ENCODE data around the gene ATF6B.
"Not testable (repeated sequence)": the region's sequence is repeated elsewhere in the genome, so short reads cannot be mapped to it uniquely, and the experiment has no call there.

Gene ATF6B

GRCh38 chr6:32108727-32109113 is 19.3 kb downstream of the ATF6B start:
- no peak for DNase-seq (ENCODE audit: low read depth)
- no peak overlapping the region for H3K4me3 ChIP-seq (ENCODE audit: low read depth, low read length)
- TF ChIP-seq POLR2A (IDR thresholded peaks at IDR 0.05; ENCODE audit: extremely low read depth, insufficient read length): no peak

DNA sequence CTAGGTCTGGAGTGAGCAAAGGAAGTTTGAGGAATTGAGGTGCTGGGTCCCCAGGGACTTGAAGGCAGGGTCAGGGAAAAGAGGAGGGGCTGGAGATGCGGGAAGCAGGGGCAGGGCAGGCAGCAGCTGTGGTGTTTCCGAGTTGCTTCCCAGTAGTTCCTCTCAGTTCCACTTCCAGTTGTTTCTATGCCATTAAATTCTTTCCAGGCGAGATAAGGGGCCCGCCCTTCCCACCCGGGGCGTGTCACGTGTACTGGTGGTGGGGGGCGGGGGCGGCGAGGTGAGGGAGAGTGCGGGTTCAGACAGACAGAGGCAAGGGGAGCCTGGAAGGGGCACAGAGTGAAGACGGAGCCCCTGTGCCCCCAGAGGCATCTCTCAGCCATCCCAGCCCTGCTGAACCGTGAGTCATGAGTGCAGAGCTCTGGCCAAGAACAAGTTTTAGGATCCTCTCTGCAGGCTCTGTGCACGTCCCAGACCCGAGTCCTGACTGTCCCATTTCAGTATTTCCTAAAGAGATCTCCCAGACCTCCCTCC is 19.9 kb downstream of the ATF6B start:
- no peak overlapping the region for H3K4me3 ChIP-seq (ENCODE audit: low read depth, low read length)
- TF ChIP-seq, protein P1, sequence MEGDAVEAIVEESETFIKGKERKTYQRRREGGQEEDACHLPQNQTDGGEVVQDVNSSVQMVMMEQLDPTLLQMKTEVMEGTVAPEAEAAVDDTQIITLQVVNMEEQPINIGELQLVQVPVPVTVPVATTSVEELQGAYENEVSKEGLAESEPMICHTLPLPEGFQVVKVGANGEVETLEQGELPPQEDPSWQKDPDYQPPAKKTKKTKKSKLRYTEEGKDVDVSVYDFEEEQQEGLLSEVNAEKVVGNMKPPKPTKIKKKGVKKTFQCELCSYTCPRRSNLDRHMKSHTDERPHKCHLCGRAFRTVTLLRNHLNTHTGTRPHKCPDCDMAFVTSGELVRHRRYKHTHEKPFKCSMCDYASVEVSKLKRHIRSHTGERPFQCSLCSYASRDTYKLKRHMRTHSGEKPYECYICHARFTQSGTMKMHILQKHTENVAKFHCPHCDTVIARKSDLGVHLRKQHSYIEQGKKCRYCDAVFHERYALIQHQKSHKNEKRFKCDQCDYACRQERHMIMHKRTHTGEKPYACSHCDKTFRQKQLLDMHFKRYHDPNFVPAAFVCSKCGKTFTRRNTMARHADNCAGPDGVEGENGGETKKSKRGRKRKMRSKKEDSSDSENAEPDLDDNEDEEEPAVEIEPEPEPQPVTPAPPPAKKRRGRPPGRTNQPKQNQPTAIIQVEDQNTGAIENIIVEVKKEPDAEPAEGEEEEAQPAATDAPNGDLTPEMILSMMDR (IDR thresholded peaks at IDR 0.05; ENCODE audit: low read depth, low read length): no peak
- TF ChIP-seq, protein P2, sequence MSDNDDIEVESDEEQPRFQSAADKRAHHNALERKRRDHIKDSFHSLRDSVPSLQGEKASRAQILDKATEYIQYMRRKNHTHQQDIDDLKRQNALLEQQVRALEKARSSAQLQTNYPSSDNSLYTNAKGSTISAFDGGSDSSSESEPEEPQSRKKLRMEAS (IDR thresholded peaks at IDR 0.05; ENCODE audit: low read depth, low read length): no peak
- TF ChIP-seq POLR2A (IDR thresholded peaks at IDR 0.05; ENCODE audit: extremely low read depth, insufficient read length): no peak
- no peak for TF ChIP-seq MYC (IDR thresholded peaks at IDR 0.05; ENCODE audit: low read depth, low read length)
- DNase-seq (ENCODE audit: low read depth): no peak

GRCh38 chr6:32107406-32107805 is 20.6 kb downstream of the ATF6B start:
- DNase-seq (ENCODE audit: low read depth): no peak
- TF ChIP-seq, protein P1 (IDR thresholded peaks at IDR 0.05; ENCODE audit: low read depth, low read length): no peak
- TF ChIP-seq POLR2A (IDR thresholded peaks at IDR 0.05; ENCODE audit: extremely low read depth, insufficient read length): no peak
- no peak for TF ChIP-seq MYC (IDR thresholded peaks at IDR 0.05; ENCODE audit: low read depth, low read length)
- TF ChIP-seq, protein P2 (IDR thresholded peaks at IDR 0.05; ENCODE audit: low read depth, low read length): no peak

DNA sequence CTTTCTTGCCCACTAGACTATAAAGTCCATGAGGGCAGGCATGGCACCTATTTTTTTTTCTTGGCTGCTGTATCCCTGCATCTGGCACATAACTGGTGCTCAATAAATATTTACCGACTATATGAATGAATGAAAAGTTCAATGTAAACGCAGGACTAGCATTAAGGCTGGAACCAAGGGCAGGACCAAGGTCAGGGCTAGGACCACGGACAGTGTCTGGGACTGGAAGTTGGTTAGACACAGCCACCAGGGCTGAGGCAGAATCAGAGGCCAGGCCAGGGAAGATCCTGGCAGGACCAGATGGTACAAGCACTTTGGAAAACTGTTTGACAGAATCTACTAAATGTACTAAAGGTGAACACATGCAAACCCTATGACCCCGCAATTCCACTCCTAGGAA is 22.6 kb downstream of the ATF6B start:
- no peak for DNase-seq (ENCODE audit: low read depth)
- H3K4me3 ChIP-seq (ENCODE audit: low read depth, low read length): no peak overlapping the region
- TF ChIP-seq MYC (IDR thresholded peaks at IDR 0.05; ENCODE audit: low read depth, low read length): no peak
- TF ChIP-seq, protein P2 (IDR thresholded peaks at IDR 0.05; ENCODE audit: low read depth, low read length): peak; percentile 18; the same call in 1 of the 2 replicates

More at GRCh38 chr6:32107406-32107805, 20.6 kb downstream of the ATF6B start:
- no peak overlapping the region for H3K4me3 ChIP-seq (ENCODE audit: low read depth, low read length)

DNA sequence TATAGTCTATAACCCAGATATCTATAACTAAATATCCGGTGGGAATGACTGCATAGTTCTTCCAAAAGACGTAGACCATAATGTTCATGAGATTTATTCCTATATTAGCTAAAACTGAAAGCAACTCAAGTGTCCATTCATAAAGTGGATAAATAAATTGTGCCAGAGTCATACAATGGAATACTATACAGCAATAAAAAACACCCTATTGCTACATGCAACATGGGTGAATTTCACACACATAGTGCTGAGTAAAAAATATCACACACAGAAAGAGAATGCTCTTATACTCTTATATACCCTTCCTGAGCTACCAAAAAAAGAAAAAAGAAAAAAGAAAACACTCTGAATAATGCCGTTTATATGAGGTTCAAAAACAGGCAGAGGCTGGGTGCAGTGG is 25.8 kb downstream of the ATF6B start:
- no peak overlapping the region for H3K4me3 ChIP-seq (ENCODE audit: low read depth, low read length)
- DNase-seq (ENCODE audit: low read depth): no peak
- TF ChIP-seq POLR2A (IDR thresholded peaks at IDR 0.05; ENCODE audit: extremely low read depth, insufficient read length) (no peak), MYC (IDR thresholded peaks at IDR 0.05; ENCODE audit: low read depth, low read length) (no peak)
- TF ChIP-seq, protein P1 (IDR thresholded peaks at IDR 0.05; ENCODE audit: low read depth, low read length): no peak
- TF ChIP-seq, protein P2 (IDR thresholded peaks at IDR 0.05; ENCODE audit: low read depth, low read length): no peak

DNA sequence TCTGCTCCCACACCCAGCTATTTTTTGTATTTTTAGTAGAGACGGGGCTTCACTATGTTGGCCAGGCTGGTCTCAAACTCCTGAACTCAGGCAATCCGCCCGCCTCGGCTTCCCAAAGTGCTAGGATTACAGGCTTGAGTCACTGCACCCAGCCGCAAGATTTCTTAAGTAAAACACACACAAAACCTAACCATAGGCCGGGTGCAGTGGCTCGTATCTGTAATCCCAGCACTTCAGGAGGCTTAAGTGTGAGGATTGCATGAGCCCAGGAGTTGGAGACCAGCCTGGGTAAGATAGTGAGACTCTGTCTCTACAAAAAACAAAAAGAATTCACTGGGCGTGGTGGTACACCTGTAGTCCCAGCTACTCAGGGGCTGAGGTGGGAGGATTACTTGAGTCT is 27.8 kb downstream of the ATF6B start:
- not testable (repeated sequence) for H3K4me3 ChIP-seq (ENCODE audit: low read depth, low read length); DNase-seq (ENCODE audit: low read depth)

- TF ChIP-seq, protein P2 (IDR thresholded peaks at IDR 0.05; ENCODE audit: low read depth, low read length): no peak
- TF ChIP-seq MYC (IDR thresholded peaks at IDR 0.05; ENCODE audit: low read depth, low read length) (no peak), POLR2A (IDR thresholded peaks at IDR 0.05; ENCODE audit: extremely low read depth, insufficient read length) (no peak)
- TF ChIP-seq, protein P1 (IDR thresholded peaks at IDR 0.05; ENCODE audit: low read depth, low read length): no peak
- H3K4me3 ChIP-seq (ENCODE audit: low read depth, low read length): no peak overlapping the region
- DNase-seq (ENCODE audit: low read depth): no peak
Measured at GRCh38 chr6:32097364-32097763, 30.7 kb downstream of the ATF6B start.
